Sigmoid colon (tissue), 7 donors: ENCODE data around the gene TIMP2. TPM values are rescaled to one million over a fixed set of nuclear protein-coding genes. Genes with fewer than 3 reads are reported as not detected.
"Not testable (repeated sequence)": the region's sequence is repeated elsewhere in the genome, so short reads cannot be mapped to it uniquely, and the experiment has no call there.

Experiments used
- DNase-seq: peaks from one replicate; pipeline ENCODE4 v3.0.0-alpha.2; 2019
- H3K27ac ChIP-seq, 4 donors: fragments of 200-600 bp; sonication (generic); one replicate each; pipeline ENCODE4 v1.5.1; 2016 to 2019; ENCODE audit warnings: mild to moderate bottlenecking in 1 of 4
- H3K27me3 ChIP-seq, 3 donors: fragments of 200-600 bp; sonication (generic); one replicate each; pipeline ENCODE4 v1.5.1; 2019; ENCODE audit warnings: mild to moderate bottlenecking in 1 of 3
- H3K36me3 ChIP-seq, 4 donors: fragments of 200-600 bp; sonication (generic); one replicate each; pipeline ENCODE4 v1.5.1; 2016 to 2019
- H3K4me1 ChIP-seq, 4 donors: fragments of 200-600 bp; sonication (generic); one replicate each; pipeline ENCODE4 v1.5.1; 2017 to 2019
- H3K4me3 ChIP-seq, 4 donors: fragments of 200-600 bp; sonication (generic); one replicate each; pipeline ENCODE4 v1.5.1; 2017 to 2019; ENCODE audit warnings: mild to moderate bottlenecking in 2 of 4, moderate library complexity in 1 of 4
- H3K9me3 ChIP-seq, 4 donors: fragments of 200-600 bp in 3 of 4; sonication (generic) in 3 of 4; one replicate each; pipeline versions ENCODE4 v1.5.1 to v1.6.1; 2013 to 2019
- CTCF ChIP-seq, 4 experiments: fragments of 450-650 bp in 3 of 4; fragments of 200-600 bp in 1 of 4; IDR thresholded peaks; one replicate each; pipeline ENCODE4 v1.5.1; 2016 to 2019; ENCODE audit warnings: antibody characterized with exemption in 4 of 4, mild to moderate bottlenecking in 3 of 4, moderate library complexity in 2 of 4
- EP300 ChIP-seq, 4 donors: sonication (generic); formaldehyde crosslinking; IDR thresholded peaks; one replicate each; pipeline ENCODE4 v1.6.1; 2017; ENCODE audit warnings: antibody characterized with exemption in 4 of 4
- POLR2A ChIP-seq, 2 donors: fragments of 450-650 bp; IDR thresholded peaks; one replicate each; pipeline ENCODE4 v1.6.1; 2016; ENCODE audit warnings: antibody characterized with exemption in 2 of 2, mild to moderate bottlenecking in 2 of 2, moderate library complexity in 2 of 2
- POLR2AphosphoS5 ChIP-seq, 4 donors: sonication (generic); formaldehyde crosslinking; IDR thresholded peaks; one replicate each; pipeline ENCODE4 v1.6.1; 2017; ENCODE audit warnings: antibody characterized with exemption in 4 of 4
- WGBS, 2 donors: extraction: QIAGEN DNeasy Blood & Tissue Kit; methylation state at CpG; one replicate each; pipeline ENCODE4 v1.1.7; 2013; 5-methylcytosine and 5-hydroxymethylcytosine counted together
- intact Hi-C: fragments of 100-400 bp; cut with DNase I; formaldehyde crosslinking; loops from one replicate; pipeline ENCODE4 v1.15.1; 2023
- polyA plus RNA-seq, 3 donors: library from polyadenylated mRNA; stranded (reverse); fragments of 200-250 nt; gene quantifications; one replicate each; pipeline ENCODE4 v1.2.3, GENCODE V29; 2013
- total RNA-seq, 4 donors: library from RNA; depleted of rRNA; stranded (reverse); fragments of >200 nt; gene quantifications; one replicate each; pipeline ENCODE4 v1.1.0, GENCODE V29; 2016
- donor health status: healthy with polysubstance abuse.
- donor health status: Bipolar disorder and iron deficiency.
- donor health status: healthy.

TIMP2 gene
- total and polyA plus RNA-seq, 7 donors = 16.4 to 227 (median 142) TPM

GRCh38 chr17:78890498-78890897, 34.7 kb downstream of the TIMP2 start:
- Histone ChIP-seq H3K36me3 (peaks cover 0 to 8% (median 0%) of the 10 kb centered on the region in 4 donors), H3K27ac (peak overlapping the region; percentile 39 to 58 (median 47)), H3K4me1 (peaks cover 0 to 91% (median 84%) of the 10 kb centered on the region in 4 donors), H3K9me3 (no peaks in the 10 kb centered on the region), H3K27me3 (no peaks in the 10 kb centered on the region), H3K4me3 (no peak overlapping the region)
- peak in 2 of 4 donors; percentile 38 to 39 for TF ChIP-seq POLR2AphosphoS5 (IDR thresholded peaks at IDR 0.05)
- no peak for TF ChIP-seq EP300 (IDR thresholded peaks at IDR 0.05)
- intact Hi-C loops = no loop called here
- DNase-seq = peak; percentile 80
- 65 to 80% methylated on average over 16 of the region's 16 CpGs for WGBS, 2 donors

- H3K4me3 ChIP-seq, H3K27me3 ChIP-seq, H3K36me3 ChIP-seq, DNase-seq, H3K9me3 ChIP-seq, intact Hi-C loops: not testable (repeated sequence)
- Histone ChIP-seq H3K27ac (peak overlapping the region; percentile 17 to 58 (median 26)), H3K4me1 (peaks cover 0 to 91% (median 84%) of the 10 kb centered on the region in 4 donors)
- 80 to 90% methylated on average over 11 of the region's 11 CpGs for WGBS, 2 donors
These were observed 35.1 kb downstream of the TIMP2 start for GRCh38 chr17:78890096-78890495.

DNA sequence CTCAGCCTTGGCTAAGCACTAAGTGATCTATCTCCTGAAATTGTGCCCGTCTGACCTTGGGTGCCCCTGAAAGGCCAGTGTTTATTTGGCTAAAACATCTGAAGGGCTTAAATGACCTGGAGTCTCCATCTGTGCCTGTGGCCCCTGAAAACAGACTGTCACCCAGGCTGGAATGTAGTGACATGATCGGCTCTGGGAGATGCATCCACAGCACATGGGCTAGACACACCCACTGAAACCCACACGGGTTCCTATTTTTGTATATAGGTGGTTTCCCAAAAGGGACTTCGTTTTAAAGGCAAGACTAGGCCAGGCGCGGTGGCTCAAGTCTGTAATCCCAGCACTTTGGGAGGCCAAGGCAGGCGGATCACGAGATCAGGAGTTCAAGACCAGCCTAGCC, 35.7 kb downstream of the TIMP2 start:
- intact Hi-C loops = no loop called here
- no peaks in the 10 kb centered on the region for H3K27me3 ChIP-seq
- WGBS, 2 donors = 56 to 79% methylated on average over 8 of the region's 8 CpGs
- no peak for TF ChIP-seq EP300 (IDR thresholded peaks at IDR 0.05)
- TF ChIP-seq CTCF (IDR thresholded peaks at IDR 0.05) = no peak
- no peak for TF ChIP-seq POLR2AphosphoS5 (IDR thresholded peaks at IDR 0.05)
- TF ChIP-seq POLR2A (IDR thresholded peaks at IDR 0.05) = no peak
- H3K4me1 ChIP-seq = peaks cover 0 to 91% (median 84%) of the 10 kb centered on the region in 4 donors
- H3K9me3 ChIP-seq = no peaks in the 10 kb centered on the region
- no peak overlapping the region for H3K4me3 ChIP-seq
- peak overlapping the region; percentile 17 to 58 (median 26) for H3K27ac ChIP-seq
- H3K36me3 ChIP-seq = peaks cover 0 to 8% (median 0%) of the 10 kb centered on the region in 4 donors
- no peak for DNase-seq

GRCh38 chr17:78888941-78889518, 36.2 kb downstream of the TIMP2 start:
- 59 to 68% methylated on average over 10 of the region's 10 CpGs for WGBS, 2 donors
- intact Hi-C loops = no loop called here
- H3K27ac ChIP-seq = peak overlapping the region; percentile 17 to 58 (median 26)

DNA sequence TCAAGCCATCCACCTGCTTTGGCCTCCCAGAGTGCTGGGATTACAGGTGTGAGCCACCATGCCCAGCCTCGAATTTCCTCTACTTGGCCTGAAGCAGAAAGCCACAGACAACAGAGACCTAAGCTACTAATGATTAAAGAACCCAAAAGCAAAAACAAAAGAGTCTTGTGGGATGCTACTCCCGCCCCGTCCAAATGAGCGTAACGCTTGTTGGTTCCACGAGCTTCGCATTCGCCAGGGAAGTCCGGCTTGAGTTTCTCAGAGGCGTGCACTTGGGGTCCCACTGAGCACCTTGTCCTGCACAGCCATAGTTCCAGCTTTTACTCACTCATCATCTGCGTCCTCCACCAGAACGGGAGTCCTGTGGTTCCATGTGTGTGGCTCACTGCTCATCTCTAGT, 38.2 kb downstream of the TIMP2 start:
- H3K27me3 ChIP-seq = no peaks in the 10 kb centered on the region
- H3K4me1 ChIP-seq = peaks cover 0 to 91% (median 85%) of the 10 kb centered on the region in 4 donors
- DNase-seq = no peak
- H3K4me3 ChIP-seq = no peak overlapping the region
- H3K27ac ChIP-seq = peak overlapping the region in 1 of 4 donors; percentile 88
- no peak for TF ChIP-seq EP300 (IDR thresholded peaks at IDR 0.05)
- no peak for TF ChIP-seq POLR2A (IDR thresholded peaks at IDR 0.05)
- no peak for TF ChIP-seq CTCF (IDR thresholded peaks at IDR 0.05)
- no peak for TF ChIP-seq POLR2AphosphoS5 (IDR thresholded peaks at IDR 0.05)
- peaks cover 0 to 8% (median 0%) of the 10 kb centered on the region in 4 donors for H3K36me3 ChIP-seq
- 93 to 94% methylated on average over 12 of the region's 12 CpGs for WGBS, 2 donors
- intact Hi-C loops = no loop called here
- no peaks in the 10 kb centered on the region for H3K9me3 ChIP-seq

More at GRCh38 chr17:78888941-78889518, 36.2 kb downstream of the TIMP2 start:
- Histone ChIP-seq H3K27me3 (no peaks in the 10 kb centered on the region), H3K9me3 (no peaks in the 10 kb centered on the region), H3K4me3 (no peak overlapping the region), H3K36me3 (peaks cover 0 to 8% (median 0%) of the 10 kb centered on the region in 4 donors), H3K4me1 (peaks cover 0 to 91% (median 84%) of the 10 kb centered on the region in 4 donors)
- TF ChIP-seq POLR2A (IDR thresholded peaks at IDR 0.05) (no peak), EP300 (IDR thresholded peaks at IDR 0.05) (no peak), POLR2AphosphoS5 (IDR thresholded peaks at IDR 0.05) (no peak), CTCF (IDR thresholded peaks at IDR 0.05) (no peak)
- DNase-seq = no peak
